Lower leg skin (tissue), 3 donors: ENCODE measurements around the gene XRCC4.

Experiments used
- CTCF ChIP-seq, 3 donors: fragments of 450-650 bp; IDR thresholded peaks; one replicate each; pipeline ENCODE4 v1.5.1; 2016; ENCODE audit warnings: antibody characterized with exemption in 3 of 3, mild to moderate bottlenecking in 3 of 3, moderate library complexity in 2 of 3
- POLR2A ChIP-seq, 2 donors: fragments of 450-650 bp; IDR thresholded peaks; one replicate each; pipeline ENCODE4 v1.6.1; 2016 to 2017; ENCODE audit warnings: antibody characterized with exemption in 2 of 2, mild to moderate bottlenecking in 1 of 2, moderate library complexity in 1 of 2

- TF ChIP-seq CTCF (IDR thresholded peaks at IDR 0.05) = no peak
- no peak for TF ChIP-seq POLR2A (IDR thresholded peaks at IDR 0.05)
These were observed 254.5 kb downstream of the XRCC4 start for GRCh38 chr5:83331842-83332241.
